SK-N-SH (cell line): ENCODE results near the gene PROC. TPM values are rescaled to one million over a fixed set of nuclear protein-coding genes. Genes with fewer than 3 reads are reported as not detected.

ENCODE experiments used
- CTCF ChIA-PET: fragments of 300-600, 350-600 bp; formaldehyde crosslinking; extraction: SDS; loops from one replicate; lab custom pipeline; 2021; lab: Yijun Ruan, JAX
- POLR2A ChIA-PET: fragments of 350-600 bp; sonication (Branson Sonifier 250); formaldehyde crosslinking; extraction: SDS; loops from one replicate; lab custom pipeline; 2020; ENCODE audit warnings: antibody characterized with exemption, inconsistent platforms; lab: Yijun Ruan, JAX
- DNase-seq: peaks from one replicate; pipeline ENCODE4 v3.0.0; 2012
- H2AFZ ChIP-seq: fragments of 200-600 bp; sonication (generic); 2 replicates; pipeline ENCODE4 v1.8.1; 2016; ENCODE audit warnings: antibody characterized with exemption, mild to moderate bottlenecking, low read depth
- H3F3A ChIP-seq: fragments of 200-600 bp; sonication (generic); replicated peaks from 2 replicates; pipeline ENCODE3; 2016; ENCODE audit warnings: antibody characterized with exemption, mild to moderate bottlenecking; ENCODE audit not compliant: insufficient read depth
- H3K27ac ChIP-seq, 2 experiments: fragments of 200-500 bp in 1 of 2; fragments of 200-600 bp in 1 of 2; sonication (Bioruptor generic) in 1 of 2; sonication (generic), shearing (Covaris generic) in 1 of 2; 2 replicates each; pipeline versions ENCODE4 v1.5.1 to v1.6.1; 2014 to 2016; ENCODE audit warnings: low read depth in 2 of 2, inconsistent platforms in 1 of 2, low read length in 1 of 2, mild to moderate bottlenecking in 1 of 2, mixed read lengths in 1 of 2
- H3K27me3 ChIP-seq: fragments of 200-600 bp; sonication (generic), shearing (Covaris generic); 2 replicates; pipeline ENCODE4 v1.6.1; 2016; ENCODE audit warnings: mixed run types; ENCODE audit not compliant: insufficient read depth
- H3K36me3 ChIP-seq, 2 experiments: fragments of 200-500 bp in 1 of 2; fragments of 200-600 bp in 1 of 2; sonication (Bioruptor generic) in 1 of 2; sonication (generic) in 1 of 2; replicated peaks in 1 of 2; 2 replicates each; pipeline versions ENCODE3 to v1.5.1; 2014 to 2016; ENCODE audit warnings: low read length in 1 of 2, mild to moderate bottlenecking in 1 of 2; ENCODE audit not compliant: insufficient read depth in 2 of 2, control insufficient read depth in 1 of 2
- H3K4me1 ChIP-seq, 2 experiments: fragments of 200-500 bp in 1 of 2; fragments of 200-600 bp in 1 of 2; sonication (Bioruptor generic) in 1 of 2; sonication (generic), shearing (Covaris generic) in 1 of 2; 2 replicates each; pipeline versions ENCODE4 v1.5.1 to v1.6.1; 2014 to 2016; ENCODE audit warnings: low read depth in 1 of 2, low read length in 1 of 2, mixed run types in 1 of 2; ENCODE audit not compliant: insufficient read depth in 2 of 2, control insufficient read depth in 1 of 2
- H3K4me2 ChIP-seq: fragments of 200-600 bp; sonication (generic), shearing (Covaris generic); 2 replicates; pipeline ENCODE4 v1.6.1; 2017; ENCODE audit warnings: mixed run types
- H3K4me3 ChIP-seq, 2 experiments: fragments of 200-500 bp in 1 of 2; fragments of 200-600 bp in 1 of 2; sonication (Bioruptor generic) in 1 of 2; sonication (generic), shearing (Covaris generic) in 1 of 2; 2 replicates each; pipeline versions ENCODE4 v1.5.1 to v1.8.1; 2014 to 2016; ENCODE audit warnings: low read depth in 2 of 2, inconsistent platforms in 1 of 2, low read length in 1 of 2, mild to moderate bottlenecking in 1 of 2, mixed read lengths in 1 of 2, moderate library complexity in 1 of 2
- H3K79me2 ChIP-seq: fragments of 200-600 bp; sonication (generic); 2 replicates; pipeline ENCODE4 v1.8.1; 2017; ENCODE audit warnings: mild to moderate bottlenecking; ENCODE audit not compliant: insufficient read depth
- H3K9ac ChIP-seq: fragments of 200-600 bp; sonication (generic); 2 replicates; pipeline ENCODE4 v1.6.1; 2017; ENCODE audit warnings: mixed run types
- H3K9me2 ChIP-seq: fragments of 200-600 bp; sonication (generic); 2 replicates; pipeline ENCODE4 v1.6.1; 2017; ENCODE audit warnings: mixed run types
- H3K9me3 ChIP-seq: fragments of 200-600 bp; sonication (generic); 2 replicates; pipeline ENCODE4 v1.6.1; 2017; ENCODE audit warnings: mixed run types, mild to moderate bottlenecking, moderate library complexity
- H4K20me1 ChIP-seq: fragments of 200-600 bp; sonication (generic); 2 replicates; pipeline ENCODE4 v1.6.1; 2017; ENCODE audit warnings: mild to moderate bottlenecking, mixed run types; ENCODE audit not compliant: insufficient read depth
- CHD2 ChIP-seq: fragments of 150-350 bp; IDR thresholded peaks from 2 replicates; pipeline ENCODE4 v1.6.1; 2018; ENCODE audit warnings: low read length; ENCODE audit not compliant: partially characterized antibody
- EZH2phosphoT487 ChIP-seq: fragments of 200-600 bp; sonication (generic); IDR thresholded peaks from 2 replicates; pipeline ENCODE4 v1.6.1; 2017; ENCODE audit warnings: low read depth, mixed run types, mild to moderate bottlenecking, antibody characterized with exemption, moderate library complexity, borderline replicate concordance
- FOXM1 ChIP-seq: IDR thresholded peaks from 2 replicates; pipeline ENCODE4 v1.4.0; 2012; ENCODE audit warnings: low read depth, mild to moderate bottlenecking
- GATA2 ChIP-seq: sonication (generic); formaldehyde crosslinking; IDR thresholded peaks from 2 replicates; pipeline ENCODE4 v1.5.0; 2020; ENCODE audit warnings: mild to moderate bottlenecking, missing genetic modification reagents
- NFIC ChIP-seq: IDR thresholded peaks from 2 replicates; pipeline ENCODE4 v1.4.0; 2012; ENCODE audit warnings: borderline replicate concordance
- NRF1 ChIP-seq: IDR thresholded peaks from 2 replicates; pipeline ENCODE4 v1.6.1; 2012; ENCODE audit warnings: low read depth, mild to moderate bottlenecking, low read length
- POLR2AphosphoS5 ChIP-seq: IDR thresholded peaks from 2 replicates; pipeline ENCODE4 v1.6.1; 2012; ENCODE audit warnings: low read depth, low read length
- SMC3 ChIP-seq: IDR thresholded peaks from 2 replicates; pipeline ENCODE4 v1.6.1; 2012; ENCODE audit warnings: low read depth, low read length, improper control_type of control experiment
- TEAD4 ChIP-seq: IDR thresholded peaks from 2 replicates; pipeline ENCODE4 v1.4.0; 2012; ENCODE audit warnings: mild to moderate bottlenecking, borderline replicate concordance; ENCODE audit not compliant: insufficient read depth
- YY1 ChIP-seq: IDR thresholded peaks from 2 replicates; pipeline ENCODE4 v1.4.0; 2012; ENCODE audit warnings: low read depth, mild to moderate bottlenecking
- ZBTB33 ChIP-seq: IDR thresholded peaks from 2 replicates; pipeline ENCODE4 v1.4.0; 2012; ENCODE audit warnings: low read depth, borderline replicate concordance
- WGBS: methylation state at CpG from one replicate; pipeline ENCODE4 v1.1.6; 2017; ENCODE audit warnings: low lambda C conversion rate; 5-methylcytosine and 5-hydroxymethylcytosine counted together
- polyA plus RNA-seq, 3 experiments: library from polyadenylated mRNA; depleted of rRNA; stranded (reverse); fragments of >200 nt; gene quantifications; 2 replicates each; pipeline ENCODE4 v1.2.3, GENCODE V29; 2012
- TF ChIP-seq, protein P1 (sequence below): fragments of 150-350 bp; IDR thresholded peaks from 2 replicates; pipeline ENCODE4 v1.6.1; 2016; ENCODE audit warnings: mild to moderate bottlenecking, low read depth, low read length
- TF ChIP-seq, protein P2 (sequence below): IDR thresholded peaks from 2 replicates; pipeline ENCODE4 v1.4.0; 2012; ENCODE audit warnings: low read depth
- TF ChIP-seq, protein P3 (sequence below): IDR thresholded peaks from 2 replicates; pipeline ENCODE4 v1.6.1; 2012; ENCODE audit warnings: mild to moderate bottlenecking, low read depth, low read length, moderate library complexity

PROC gene
- polyA plus RNA-seq, 1 of the 3 experiments (the other 2 are of a cell fraction): 0.10 TPM

DNA sequence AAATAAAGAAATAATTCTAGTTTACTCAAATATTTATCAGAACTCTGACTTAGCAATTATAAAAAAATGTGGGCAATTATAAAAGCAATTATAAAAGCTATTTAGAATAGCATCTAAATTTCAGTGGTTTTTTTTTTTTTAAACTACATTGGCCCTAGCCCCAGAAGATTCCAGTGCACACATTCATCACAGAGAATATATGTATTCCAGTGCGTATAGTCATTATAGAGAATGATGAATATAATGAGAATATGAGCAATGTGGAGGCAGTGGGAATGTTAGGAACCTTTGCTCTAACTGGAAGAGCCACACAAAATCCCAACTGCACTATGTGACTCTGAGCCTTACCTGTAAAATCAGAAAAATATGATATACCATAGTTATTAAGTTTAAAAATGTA, 41.0 kb upstream of the PROC start:
- no peak overlapping the region for H2AFZ ChIP-seq
- H3K9me3 ChIP-seq: no peaks in the 10 kb centered on the region
- WGBS: 100% methylated on average over 1 of the region's 1 CpG
- ChIA-PET CTCF (interaction anchor here (1.1 to 2.5 kb wide), 3 partner anchors 9 to 21 kb away, joined by 4 to 9 read pairs (median 5); no protein-coding TSS in a partner anchor), POLR2A (interaction anchor here (0.6 kb wide), 1 partner anchor 330 kb away, joined by 3 read pairs; no protein-coding TSS in a partner anchor)
- H3K9me2 ChIP-seq: no peaks in the 10 kb centered on the region
- no peak overlapping the region for H3K9ac ChIP-seq
- H3K27me3 ChIP-seq: no peaks in the 10 kb centered on the region
- DNase-seq: no peak
- peaks cover 99% of the 10 kb centered on the region for H3K79me2 ChIP-seq
- no peak overlapping the region for H3K4me3 ChIP-seq
- no peaks in the 10 kb centered on the region for H3K4me1 ChIP-seq
- H3K27ac ChIP-seq: no peak overlapping the region
- TF ChIP-seq, protein P1, sequence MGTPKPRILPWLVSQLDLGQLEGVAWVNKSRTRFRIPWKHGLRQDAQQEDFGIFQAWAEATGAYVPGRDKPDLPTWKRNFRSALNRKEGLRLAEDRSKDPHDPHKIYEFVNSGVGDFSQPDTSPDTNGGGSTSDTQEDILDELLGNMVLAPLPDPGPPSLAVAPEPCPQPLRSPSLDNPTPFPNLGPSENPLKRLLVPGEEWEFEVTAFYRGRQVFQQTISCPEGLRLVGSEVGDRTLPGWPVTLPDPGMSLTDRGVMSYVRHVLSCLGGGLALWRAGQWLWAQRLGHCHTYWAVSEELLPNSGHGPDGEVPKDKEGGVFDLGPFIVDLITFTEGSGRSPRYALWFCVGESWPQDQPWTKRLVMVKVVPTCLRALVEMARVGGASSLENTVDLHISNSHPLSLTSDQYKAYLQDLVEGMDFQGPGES: no peak
- TF ChIP-seq FOXM1 (no peak), CHD2 (no peak), NRF1 (no peak), POLR2AphosphoS5 (no peak), EZH2phosphoT487 (no peak), NFIC (no peak), TEAD4 (no peak), SMC3 (no peak), ZBTB33 (no peak), YY1 (no peak), GATA2 (CRISPR knock-in tag) (no peak)
- TF ChIP-seq, protein P2, sequence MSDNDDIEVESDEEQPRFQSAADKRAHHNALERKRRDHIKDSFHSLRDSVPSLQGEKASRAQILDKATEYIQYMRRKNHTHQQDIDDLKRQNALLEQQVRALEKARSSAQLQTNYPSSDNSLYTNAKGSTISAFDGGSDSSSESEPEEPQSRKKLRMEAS: no peak
- TF ChIP-seq, protein P3, sequence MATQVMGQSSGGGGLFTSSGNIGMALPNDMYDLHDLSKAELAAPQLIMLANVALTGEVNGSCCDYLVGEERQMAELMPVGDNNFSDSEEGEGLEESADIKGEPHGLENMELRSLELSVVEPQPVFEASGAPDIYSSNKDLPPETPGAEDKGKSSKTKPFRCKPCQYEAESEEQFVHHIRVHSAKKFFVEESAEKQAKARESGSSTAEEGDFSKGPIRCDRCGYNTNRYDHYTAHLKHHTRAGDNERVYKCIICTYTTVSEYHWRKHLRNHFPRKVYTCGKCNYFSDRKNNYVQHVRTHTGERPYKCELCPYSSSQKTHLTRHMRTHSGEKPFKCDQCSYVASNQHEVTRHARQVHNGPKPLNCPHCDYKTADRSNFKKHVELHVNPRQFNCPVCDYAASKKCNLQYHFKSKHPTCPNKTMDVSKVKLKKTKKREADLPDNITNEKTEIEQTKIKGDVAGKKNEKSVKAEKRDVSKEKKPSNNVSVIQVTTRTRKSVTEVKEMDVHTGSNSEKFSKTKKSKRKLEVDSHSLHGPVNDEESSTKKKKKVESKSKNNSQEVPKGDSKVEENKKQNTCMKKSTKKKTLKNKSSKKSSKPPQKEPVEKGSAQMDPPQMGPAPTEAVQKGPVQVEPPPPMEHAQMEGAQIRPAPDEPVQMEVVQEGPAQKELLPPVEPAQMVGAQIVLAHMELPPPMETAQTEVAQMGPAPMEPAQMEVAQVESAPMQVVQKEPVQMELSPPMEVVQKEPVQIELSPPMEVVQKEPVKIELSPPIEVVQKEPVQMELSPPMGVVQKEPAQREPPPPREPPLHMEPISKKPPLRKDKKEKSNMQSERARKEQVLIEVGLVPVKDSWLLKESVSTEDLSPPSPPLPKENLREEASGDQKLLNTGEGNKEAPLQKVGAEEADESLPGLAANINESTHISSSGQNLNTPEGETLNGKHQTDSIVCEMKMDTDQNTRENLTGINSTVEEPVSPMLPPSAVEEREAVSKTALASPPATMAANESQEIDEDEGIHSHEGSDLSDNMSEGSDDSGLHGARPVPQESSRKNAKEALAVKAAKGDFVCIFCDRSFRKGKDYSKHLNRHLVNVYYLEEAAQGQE: no peak
- TF ChIP-seq, all 33 proteins: peak for 0
- H3K4me2 ChIP-seq: no peak overlapping the region
- H4K20me1 ChIP-seq: peaks cover 58% of the 10 kb centered on the region
- H3F3A ChIP-seq: no peaks in the 10 kb centered on the region
- H3K36me3 ChIP-seq: peaks cover 0 to 21% of the 10 kb centered on the region in 2 experiments
